HS-5 (cell line): ENCODE measurements around the gene RDH13.

Experiments used
- DNase-seq: peaks from one replicate; pipeline ENCODE4 v3.0.0-alpha.2; 2012; ENCODE audit warnings: low read depth

Gene RDH13

DNA sequence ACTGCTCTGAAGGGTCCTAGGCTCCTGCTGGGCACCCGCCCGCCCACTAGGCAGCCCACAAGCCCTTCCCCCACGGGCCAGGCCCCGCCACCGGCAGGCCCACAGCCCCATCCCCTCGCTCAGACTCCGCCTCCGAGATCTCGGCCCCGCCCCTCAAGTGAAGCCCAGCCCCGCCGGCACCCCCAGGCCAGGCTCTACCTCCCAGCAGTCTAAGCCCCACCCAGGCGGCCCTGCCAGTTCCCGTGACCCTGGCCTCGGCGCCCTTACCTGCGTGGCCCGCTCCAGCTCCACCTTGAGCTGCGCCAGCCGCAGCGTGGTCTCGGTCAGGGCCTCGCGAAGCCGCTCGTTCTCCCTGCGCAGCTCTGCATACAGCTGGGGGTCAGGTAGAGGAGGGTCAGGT, 29.0 kb upstream of the RDH13 start:
- no peak for DNase-seq

DNA sequence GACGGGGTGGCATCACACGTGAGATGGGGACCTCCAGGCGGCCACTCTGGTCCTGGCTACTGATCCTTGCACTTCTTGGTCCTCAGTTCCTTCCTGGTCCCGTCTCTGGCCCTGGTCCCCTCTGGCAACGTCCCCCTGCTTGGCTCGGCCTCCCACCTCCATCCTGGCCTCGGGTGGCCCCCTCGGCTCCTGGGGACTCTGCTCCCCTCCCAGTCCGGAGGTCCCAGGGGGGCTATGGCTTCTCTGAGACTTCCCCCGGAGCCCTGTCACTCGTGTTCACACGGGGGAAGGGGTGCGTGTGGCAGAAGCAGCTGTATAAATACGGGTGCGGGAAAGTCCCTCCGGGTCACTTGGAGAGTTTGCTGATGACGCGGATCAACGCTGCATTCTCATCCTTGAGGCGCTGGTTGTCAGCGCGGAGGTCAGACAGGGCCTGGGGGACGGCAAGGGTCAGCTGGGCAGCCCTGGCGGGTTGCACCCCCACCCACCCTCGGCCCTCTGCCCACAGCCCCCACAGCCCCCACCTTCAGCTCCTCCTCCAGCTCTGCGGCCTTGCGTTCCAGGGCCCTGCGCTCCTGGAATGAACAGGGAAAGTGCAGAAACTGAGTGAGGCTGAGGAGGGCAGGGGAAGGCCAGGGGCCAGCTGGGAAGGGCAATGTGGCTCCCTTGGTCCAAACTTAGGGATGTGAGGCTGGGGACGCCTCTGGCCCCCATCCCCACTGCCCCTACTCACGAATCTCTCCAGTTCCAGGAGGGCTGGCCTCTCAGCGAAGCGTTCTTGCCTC, 28.4 kb upstream of the RDH13 start:
- DNase-seq, result no peak

DNA sequence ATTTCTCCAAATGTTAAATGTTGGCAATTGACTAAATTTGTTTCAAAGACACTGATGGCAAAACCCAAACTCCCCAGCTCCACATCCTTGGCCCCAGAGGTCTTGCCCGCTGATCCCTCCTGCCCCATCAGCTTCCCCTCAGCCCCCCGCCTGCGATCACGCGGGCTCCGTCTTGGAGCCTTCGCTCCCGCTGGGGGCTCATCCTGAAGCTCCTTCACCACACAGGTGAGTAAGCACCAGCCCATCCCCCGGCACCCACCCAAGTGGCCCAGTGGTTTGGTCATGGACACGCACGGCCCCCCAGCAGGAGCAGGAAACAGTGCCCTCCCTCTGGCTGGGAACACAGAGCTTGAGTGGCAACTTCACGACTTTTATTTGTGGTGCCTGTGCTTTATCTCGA, 27.6 kb upstream of the RDH13 start:
- DNase-seq, result no peak

DNA sequence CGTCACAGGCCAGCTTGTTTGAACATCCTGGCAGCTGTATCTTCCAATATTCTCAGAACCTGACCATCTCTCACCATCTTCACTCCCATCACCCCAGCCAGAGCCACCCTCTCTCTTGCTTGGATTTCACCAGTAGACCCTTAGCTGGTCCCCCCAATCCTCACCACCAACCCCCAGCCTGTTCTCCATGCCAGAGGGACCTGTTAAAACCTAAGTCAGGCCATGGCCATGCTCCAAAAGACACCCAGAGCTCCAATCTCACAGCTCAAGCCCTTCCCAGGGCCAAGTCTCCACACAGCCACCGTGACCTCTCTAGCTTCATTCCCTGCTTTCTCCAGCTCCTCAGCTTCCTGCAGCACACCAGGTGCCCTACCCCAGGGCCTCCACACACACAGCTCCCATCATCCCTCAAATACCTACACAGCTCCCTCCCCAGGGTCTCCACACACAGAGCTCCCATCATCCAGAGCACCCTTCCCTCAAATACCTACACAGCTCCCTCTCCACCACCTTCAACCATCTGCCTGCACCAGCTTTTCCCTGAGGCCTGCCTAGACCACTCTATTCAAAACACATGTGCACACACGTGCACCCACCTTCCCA, 26.5 kb upstream of the RDH13 start:
- no peak for DNase-seq

DNA sequence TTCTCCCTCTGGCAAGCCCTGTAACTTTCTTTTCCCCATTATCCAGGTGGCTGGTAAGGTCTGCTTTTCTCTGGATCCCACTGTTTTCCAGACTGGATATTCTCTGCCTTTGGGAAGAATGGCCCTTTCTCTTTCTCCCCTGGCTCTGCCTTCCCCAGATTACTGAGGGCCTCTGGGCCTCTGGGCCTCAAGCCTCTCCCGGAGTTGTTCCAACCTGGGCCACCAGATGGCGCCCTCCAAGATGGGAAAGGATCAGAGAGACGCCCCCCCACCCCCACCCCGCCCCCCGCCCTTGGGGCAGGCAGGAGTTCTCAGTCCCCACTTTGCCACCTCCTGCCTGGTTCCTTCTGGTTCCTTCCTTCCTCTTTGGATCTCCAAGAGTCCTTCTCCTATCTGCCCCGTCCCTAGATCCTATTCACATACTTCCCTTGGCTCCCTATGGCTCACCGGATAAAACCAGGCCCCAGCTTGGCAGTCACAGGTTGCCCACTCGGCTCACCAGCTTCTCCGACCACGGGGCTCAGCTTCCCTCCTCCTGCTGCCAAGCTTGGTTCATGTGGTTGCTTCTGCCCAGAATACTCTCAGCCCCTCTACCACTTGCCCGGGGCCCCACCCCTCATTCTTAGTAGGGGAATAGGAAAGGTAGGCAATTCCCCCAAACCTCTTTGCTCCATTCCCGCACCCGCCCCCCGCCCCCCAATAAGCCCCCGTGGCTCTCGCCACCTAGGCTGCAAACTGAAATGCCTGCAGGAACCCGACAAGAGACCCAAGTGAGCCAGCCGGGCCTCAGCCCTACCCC, 25.8 kb upstream of the RDH13 start:
- DNase-seq, result no peak

DNA sequence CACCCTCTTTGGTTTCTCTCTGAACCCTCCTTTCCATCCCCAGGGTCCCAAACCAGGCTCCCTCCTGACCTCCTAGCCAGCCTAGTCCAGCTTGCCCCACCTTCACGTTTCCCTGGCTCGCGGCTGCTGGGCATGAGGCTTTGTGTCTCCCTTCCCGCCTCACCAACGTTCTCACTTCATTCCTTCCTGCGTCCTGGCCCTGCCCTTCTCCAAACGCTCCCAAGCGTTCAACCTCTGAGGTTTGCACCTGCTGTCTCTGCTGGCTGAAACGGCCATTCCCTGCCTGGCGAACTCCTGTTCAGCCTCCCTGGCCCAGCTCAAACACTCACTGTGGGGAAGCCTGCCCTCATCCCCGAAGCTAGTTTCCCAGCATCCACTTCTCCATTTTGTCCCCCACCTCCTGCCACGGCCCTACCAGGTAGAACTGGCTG, 25.1 kb upstream of the RDH13 start:
- no peak for DNase-seq

DNA sequence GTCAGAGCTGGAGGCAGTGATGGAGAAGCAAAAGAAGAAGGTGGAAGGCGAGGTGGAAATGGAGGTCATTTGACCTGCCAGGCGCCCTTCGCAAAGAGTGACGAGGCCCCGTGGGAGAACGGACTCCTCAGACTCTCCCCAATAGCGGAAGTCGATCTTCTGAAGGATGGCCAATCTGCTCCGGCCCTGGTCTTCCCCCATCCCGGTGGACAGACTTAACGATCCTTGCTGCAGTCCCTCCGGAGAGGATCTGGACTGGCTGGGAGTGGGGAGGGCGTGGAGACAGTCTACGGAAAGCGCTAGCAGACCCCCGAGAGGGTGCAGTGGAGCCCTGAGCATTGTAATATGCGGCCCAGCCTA, 24.6 kb upstream of the RDH13 start:
- no peak for DNase-seq

DNA sequence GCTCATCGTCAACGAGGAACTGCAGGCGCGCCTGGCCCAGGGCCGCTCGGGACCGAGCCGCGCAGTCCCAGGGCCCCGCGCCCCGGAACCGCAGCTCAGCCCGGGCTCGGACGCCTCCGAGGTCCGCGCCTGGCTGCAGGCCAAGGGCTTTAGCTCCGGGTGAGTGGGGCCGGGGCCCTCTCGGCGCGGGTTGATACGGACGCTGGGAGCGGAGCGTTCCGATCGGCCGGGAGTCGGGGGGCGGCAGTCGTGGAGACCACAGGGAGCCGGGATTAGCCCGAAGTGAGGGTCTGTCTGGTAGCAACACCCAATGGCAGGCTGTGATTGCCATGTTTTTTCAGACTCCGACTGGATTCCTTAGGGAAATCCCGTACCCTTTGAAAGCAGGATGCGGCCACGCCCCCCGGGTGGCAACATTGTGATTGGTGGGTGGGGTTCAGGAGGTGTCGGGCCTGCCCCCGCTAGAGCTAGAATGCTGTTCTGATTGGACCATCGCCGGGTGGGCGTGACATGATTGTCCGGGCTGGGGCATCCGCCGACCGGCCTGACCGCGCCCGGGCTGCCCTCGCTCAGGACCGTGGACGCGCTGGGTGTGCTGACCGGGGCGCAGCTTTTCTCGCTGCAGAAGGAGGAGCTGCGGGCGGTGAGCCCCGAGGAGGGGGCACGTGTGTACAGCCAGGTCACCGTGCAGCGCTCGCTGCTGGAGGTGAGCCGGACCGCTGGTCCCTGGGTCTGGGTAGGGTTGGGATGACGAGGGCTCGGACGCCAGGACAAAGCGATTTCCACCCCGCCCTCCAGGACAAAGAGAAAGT, 24.0 kb upstream of the RDH13 start:
- no peak for DNase-seq

DNA sequence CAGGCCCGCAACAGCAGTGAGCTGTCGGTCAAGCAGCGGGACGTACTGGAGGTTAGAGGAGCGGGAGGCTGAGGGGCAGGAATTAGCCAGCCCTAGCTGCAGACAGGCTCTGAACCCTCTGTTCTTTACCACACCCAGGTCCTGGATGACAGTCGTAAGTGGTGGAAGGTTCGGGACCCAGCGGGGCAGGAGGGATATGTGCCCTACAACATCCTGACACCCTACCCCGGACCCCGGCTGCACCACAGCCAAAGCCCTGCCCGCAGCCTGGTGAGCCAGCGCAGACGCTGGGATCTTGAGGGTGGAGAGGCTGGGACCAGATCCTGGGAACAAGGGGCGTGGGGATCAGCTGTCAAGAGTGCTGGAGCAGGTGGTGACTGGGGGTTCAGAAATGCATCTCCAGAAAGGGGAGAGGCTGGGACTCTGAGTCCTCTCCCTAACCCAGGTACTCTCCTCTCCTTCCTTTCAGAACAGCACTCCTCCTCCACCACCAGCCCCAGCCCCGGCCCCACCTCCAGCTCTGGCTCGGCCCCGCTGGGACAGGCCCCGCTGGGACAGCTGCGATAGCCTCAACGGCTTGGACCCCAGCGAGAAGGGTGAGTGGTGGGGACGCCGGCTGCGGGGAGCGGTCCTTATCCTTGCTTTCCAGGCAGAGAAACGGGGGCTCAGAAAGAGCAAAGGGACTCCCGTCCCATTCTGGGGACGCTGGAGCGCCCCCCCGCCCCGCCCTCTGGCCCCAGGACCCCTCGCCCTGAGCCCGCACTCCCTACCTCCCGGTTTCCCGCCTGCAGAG, 23.2 kb upstream of the RDH13 start:
- no peak for DNase-seq

DNA sequence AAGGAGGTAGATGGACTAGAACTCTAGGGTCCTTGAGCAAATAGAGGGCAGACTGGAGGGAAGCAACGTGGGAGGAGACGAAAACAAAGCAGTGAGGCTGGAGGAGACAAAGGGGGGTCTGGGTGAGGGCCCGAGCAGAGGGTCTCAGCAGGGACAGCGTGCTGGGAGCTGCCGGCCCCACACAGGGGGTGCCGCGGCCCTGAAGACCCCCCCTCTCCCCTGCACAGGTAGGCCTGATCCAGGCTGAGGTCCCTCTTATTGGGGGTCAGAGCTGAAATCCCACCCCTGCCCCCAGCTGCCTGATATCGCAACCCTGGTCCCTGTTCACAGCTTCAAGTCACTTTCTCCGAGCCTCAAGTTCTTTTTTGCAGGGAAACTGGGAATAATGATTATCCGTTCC, 21.5 kb upstream of the RDH13 start:
- DNase-seq, result no peak

DNA sequence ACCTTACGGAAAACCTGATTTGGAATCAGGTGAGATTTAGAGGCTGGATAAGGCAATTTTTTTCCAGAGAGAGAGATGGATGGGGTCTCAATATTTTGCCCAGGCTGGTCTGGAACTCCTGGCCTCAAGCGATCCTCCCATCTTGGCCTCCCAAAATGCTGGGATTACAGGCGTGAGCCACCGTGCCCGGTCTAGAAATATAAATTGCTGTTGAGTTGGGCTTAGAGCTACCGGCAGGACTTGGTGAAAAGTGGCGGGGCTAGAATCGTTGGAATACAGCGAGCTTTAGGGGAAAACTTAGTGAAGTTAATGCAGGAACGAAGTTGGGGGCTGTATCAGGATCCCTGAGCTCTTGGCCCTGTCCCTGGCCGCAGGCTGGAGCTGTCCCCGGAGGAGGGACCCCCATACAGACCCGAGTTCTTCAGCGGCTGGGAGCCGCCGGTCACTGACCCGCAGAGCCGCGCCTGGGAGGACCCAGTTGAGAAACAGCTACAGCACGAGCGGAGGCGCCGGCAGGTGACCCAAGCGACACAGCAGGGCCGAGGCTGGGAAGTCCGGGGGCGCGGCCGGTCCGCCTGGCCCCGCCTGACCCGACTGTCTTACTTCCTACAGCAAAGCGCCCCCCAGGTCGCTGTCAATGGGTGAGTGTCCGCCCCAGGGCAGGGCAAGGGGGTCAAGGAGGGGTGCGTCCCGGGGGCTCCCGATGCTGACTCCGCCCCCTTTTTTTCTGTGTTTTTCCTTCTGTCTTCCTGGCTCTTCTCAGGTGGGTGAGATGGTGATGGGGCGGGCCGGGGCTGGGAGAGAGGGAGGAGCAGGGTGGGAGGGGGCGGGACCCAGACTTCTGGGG, 20.3 kb upstream of the RDH13 start:
- no peak for DNase-seq

DNA sequence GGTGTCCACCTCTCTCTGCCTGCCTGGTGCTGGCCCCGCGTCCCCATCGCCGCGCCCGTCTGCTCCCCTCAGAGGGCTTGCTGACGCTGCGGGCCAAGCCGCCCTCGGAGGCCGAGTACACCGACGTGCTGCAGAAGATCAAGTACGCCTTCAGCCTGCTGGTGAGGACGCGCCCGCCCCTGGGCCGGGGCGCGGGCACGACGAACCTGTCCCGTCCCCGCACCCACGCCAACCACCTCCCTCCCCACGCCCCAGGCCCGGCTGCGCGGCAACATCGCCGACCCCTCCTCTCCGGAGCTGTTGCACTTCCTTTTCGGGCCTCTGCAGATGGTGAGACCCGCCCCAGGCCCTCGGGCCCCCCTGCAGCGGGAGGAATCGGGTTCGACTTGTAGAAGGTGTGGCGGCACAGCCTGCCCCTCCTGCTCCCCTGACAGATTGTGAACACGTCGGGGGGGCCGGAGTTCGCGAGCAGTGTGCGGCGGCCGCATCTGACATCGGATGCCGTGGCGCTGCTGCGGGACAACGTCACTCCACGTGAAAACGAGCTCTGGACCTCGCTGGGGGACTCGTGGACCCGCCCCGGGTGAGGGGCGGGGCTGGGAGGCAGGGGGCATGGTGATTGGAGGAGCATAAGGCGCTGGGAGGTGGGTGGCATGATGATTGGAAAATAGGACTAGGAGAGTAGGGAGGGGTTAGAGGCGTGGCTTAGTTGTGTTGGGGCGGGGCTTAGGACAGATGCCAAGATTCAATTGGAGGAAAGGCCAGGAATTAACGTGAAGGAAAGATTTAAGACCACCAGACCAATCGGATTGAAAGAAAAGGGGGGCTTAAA, 19.3 kb upstream of the RDH13 start:
- DNase-seq, result no peak

DNA sequence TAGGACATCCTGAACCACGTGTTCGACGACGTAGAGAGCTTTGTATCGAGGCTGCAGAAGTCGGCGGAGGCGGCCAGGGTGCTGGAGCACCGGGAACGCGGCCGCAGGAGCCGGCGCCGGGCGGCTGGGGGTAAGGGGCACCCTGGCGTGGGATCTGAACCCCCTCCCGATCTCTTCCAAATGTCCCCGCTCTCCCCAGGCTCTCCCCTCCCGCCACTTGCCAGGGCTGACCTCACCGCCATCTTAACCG, 18.7 kb upstream of the RDH13 start:
- DNase-seq, result no peak

DNA sequence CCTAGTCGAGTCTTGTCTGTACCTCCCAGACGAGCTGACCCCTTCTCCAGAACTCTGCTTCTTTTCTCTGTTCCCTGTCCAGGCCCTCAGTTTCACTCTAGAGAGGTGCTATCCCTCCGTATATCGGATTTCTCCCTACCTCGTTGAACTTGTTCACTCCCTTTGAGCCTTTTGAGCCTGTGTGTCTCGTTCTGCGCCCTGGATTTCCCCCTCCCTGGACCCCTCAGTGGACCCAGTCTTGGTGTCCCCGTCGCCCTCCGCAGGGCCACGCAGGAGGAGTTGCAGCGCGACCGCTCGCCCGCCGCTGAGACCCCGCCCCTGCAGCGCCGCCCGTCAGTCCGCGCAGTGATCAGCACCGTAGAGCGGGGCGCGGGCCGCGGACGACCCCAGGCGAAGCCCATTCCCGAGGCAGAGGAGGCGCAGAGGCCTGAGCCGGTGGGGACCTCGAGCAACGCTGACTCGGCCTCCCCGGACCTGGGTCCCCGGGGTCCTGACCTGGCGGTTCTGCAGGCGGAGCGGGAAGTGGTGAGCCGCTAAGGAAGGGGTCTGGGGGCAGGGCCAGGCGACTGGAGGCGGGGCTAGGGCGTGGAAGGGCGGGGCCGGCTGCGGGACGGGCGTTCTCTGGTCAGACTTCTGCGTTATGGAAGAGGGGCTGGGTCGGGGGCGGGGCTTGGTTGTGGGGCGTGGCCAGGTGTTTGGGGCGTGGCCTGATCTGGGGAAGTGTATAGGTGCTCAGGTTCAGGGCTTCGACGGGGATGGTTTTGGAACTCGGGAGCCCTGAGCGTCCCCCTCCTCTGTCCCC, 18.2 kb upstream of the RDH13 start:
- no peak for DNase-seq

DNA sequence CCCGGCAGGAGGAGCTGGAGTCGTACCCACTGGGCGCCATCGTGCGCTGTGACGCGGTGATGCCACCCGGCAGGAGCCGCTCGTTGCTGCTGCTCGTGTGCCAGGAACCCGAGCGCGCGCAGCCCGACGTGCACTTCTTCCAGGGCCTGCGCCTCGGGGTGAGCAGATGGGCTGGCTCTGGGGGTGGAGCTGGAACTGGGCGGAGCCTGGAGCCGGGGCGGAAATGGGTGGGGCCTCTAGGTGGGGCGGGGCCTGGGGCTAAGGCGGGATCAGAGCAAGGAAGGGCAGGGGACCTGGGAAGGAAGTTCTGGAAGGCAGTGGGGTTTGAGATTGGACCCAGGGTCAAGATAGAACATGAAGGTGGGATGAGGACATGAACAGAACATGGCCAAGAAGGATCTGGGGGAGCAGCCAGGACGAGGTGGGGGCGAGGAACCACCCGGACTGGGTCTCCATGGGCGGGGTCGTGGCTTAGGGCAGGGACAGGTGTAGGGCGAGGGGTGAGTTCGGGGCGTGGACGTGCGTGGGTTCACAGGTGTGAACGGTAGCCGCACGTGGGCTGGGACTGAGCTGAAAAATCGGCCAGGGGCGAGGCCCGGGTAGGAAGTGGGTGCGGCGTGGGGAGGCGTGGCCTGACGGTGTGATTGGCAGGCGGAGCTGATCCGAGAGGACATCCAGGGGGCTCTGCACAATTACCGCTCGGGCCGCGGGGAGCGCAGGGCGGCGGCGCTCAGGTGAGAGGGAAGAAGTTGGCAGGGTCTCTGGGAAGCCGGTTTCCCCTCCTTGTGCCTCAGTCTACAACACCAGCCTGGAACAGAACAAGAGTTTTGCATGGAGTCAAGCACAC, 17.4 kb upstream of the RDH13 start:
- DNase-seq, result no peak

DNA sequence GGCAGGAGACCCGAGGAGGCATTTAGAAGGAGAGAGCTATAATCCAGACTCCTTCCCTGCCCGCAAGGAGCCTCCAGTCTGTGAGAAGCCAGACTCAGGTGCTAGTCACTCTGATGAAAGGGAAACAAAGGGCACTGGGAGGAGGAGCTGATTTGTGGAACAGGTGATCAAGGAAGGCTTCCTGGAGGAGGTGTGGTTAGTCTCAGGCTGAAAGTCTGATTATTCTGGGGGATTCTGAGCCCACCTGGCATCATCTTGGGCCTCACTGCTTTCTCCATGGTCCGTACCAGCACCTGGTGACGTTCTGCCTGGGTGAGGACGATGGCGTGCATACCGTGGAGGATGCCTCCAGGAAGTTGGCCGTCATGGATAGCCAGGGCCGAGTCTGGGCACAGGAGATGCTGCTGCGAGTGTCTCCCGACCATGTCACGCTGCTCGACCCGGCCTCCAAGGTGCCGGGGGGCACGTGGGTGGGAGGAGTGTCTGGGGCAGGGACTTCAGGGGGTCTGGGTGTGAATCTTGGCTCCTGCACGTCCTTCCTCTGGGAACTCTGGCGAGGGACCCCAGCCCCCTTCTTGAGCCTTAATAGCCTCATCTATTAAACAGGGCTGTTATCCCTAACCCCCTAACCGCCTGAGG, 16.6 kb upstream of the RDH13 start:
- no peak for DNase-seq

DNA sequence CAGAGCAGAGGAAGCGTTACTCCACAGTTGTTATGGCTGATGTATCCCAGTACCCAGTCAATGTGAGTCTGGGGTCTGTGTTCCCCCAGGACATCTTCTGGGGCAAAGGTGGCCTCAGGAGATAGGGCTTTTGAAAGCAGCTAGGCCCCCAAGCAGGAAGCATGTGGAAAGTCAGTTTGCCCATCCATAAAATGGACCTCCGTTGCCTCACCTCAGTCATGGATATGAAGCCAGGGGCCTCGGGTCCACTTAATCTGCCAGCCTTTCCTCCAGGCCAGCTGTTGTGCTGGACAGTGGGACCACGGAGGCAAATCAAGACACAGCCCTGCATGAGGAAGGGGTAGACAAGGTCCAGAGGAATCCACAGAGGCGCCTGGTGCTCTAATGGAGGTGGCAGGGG, 16.0 kb upstream of the RDH13 start:
- no peak for DNase-seq

DNA sequence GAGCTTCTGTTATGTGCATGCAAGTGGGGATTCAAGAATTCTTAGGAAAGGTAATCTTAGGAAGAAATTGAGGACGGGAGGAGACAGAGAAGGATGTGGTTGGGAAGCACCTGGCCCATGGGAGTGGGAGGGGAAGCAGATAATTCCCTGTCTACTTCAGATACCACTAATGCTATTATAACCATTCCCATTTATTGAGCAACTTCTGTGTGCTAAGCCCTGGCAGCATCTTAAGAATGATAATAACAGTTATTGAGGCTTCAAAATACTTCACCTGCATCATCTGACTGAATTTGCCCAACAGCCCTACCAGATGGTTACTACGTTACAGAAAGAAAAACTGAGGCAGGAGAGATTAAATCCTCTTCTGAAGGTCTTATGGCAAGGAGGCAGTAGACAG, 14.2 kb upstream of the RDH13 start:
- no peak for DNase-seq
